GM12878 (cell line): Measurements from ENCODE around the gene APOC1. TPM values are rescaled to one million over a fixed set of nuclear protein-coding genes. Genes with fewer than 3 reads are reported as not detected.

Experiments
- ATF3 ChIP-seq: IDR thresholded peaks from 2 replicates; pipeline ENCODE4 v1.6.1; 2011; ENCODE audit warnings: low read depth, mild to moderate bottlenecking, low read length, moderate library complexity, borderline replicate concordance; ENCODE audit errors: extremely low read depth
- ATF7 ChIP-seq: fragments of 450-650 bp; IDR thresholded peaks from 2 replicates; pipeline ENCODE4 v1.6.1; 2016; ENCODE audit warnings: low read depth, mild to moderate bottlenecking
- CREM ChIP-seq: IDR thresholded peaks from 2 replicates; pipeline ENCODE4 v1.6.1; 2014; ENCODE audit warnings: antibody characterized with exemption, low read depth
- E4F1 ChIP-seq: fragments of 450-650 bp; IDR thresholded peaks from 2 replicates; pipeline ENCODE4 v1.6.1; 2018; ENCODE audit warnings: borderline replicate concordance, mild to moderate bottlenecking; ENCODE audit not compliant: partially characterized antibody
- HDGF ChIP-seq: fragments of 450-650 bp; IDR thresholded peaks from 2 replicates; pipeline ENCODE4 v1.6.1; 2016; ENCODE audit warnings: antibody characterized with exemption
- NFXL1 ChIP-seq: fragments of 450-650 bp; IDR thresholded peaks from 2 replicates; pipeline ENCODE4 v1.6.1; 2017; ENCODE audit warnings: antibody characterized with exemption, mild to moderate bottlenecking, borderline replicate concordance
- NR2F1 ChIP-seq: fragments of 450-650 bp; conservative IDR thresholded peaks from 2 replicates; pipeline ENCODE4 v1.6.1; 2017; ENCODE audit warnings: mild to moderate bottlenecking
- POLR2A ChIP-seq: IDR thresholded peaks from 2 replicates; pipeline ENCODE4 v1.6.1; 2011; ENCODE audit warnings: low read depth, mild to moderate bottlenecking, low read length
- POLR2AphosphoS5 ChIP-seq: IDR thresholded peaks from 2 replicates; pipeline ENCODE4 v1.6.1; 2011; ENCODE audit warnings: mild to moderate bottlenecking, low read length, inconsistent platforms
- RB1 ChIP-seq: fragments of 450-650 bp; formaldehyde crosslinking; IDR thresholded peaks from 2 replicates; pipeline ENCODE4 v1.6.1; 2017; ENCODE audit warnings: mild to moderate bottlenecking, borderline replicate concordance
- RCOR1 ChIP-seq: conservative IDR thresholded peaks from 2 replicates; pipeline ENCODE4 v1.6.1; 2012; ENCODE audit warnings: low read depth, low read length, improper control_type of control experiment
- REST ChIP-seq: IDR thresholded peaks from 2 replicates; pipeline ENCODE4 v1.6.1; 2012; ENCODE audit warnings: mild to moderate bottlenecking, low read depth, low read length
- RUNX3 ChIP-seq: IDR thresholded peaks from 2 replicates; pipeline ENCODE4 v1.6.1; 2012; ENCODE audit warnings: low read length, inconsistent platforms
- SMAD1 ChIP-seq: fragments of 450-650 bp; IDR thresholded peaks from 2 replicates; pipeline ENCODE4 v1.6.1; 2018; ENCODE audit warnings: mild to moderate bottlenecking, low read depth; ENCODE audit not compliant: partially characterized antibody
- STAT1 ChIP-seq: fragments of 450-650 bp; conservative IDR thresholded peaks from 2 replicates; pipeline ENCODE4 v1.6.1; 2014; ENCODE audit warnings: antibody characterized with exemption, mild to moderate bottlenecking
- TCF7 ChIP-seq: IDR thresholded peaks from 2 replicates; pipeline ENCODE4 v1.6.1; 2014; ENCODE audit warnings: antibody characterized with exemption, borderline replicate concordance
- ZBED1 ChIP-seq: IDR thresholded peaks from 2 replicates; pipeline ENCODE4 v1.6.1; 2016; ENCODE audit warnings: borderline replicate concordance
- ZNF207 ChIP-seq: fragments of 450-650 bp; IDR thresholded peaks from 2 replicates; pipeline ENCODE4 v1.6.1; 2014; ENCODE audit warnings: antibody characterized with exemption, mild to moderate bottlenecking, borderline replicate concordance
- polyA plus RNA-seq, 11 experiments: library from polyadenylated mRNA; depleted of rRNA in 4 of 11; unstranded in 6 of 11; stranded (reverse) in 5 of 11; fragments of >200 nt; fragmentation: Nextera tagmentation in 4 of 11; fragmentation: Illumina TruSeq in 1 of 11; extraction: Ambion mirVana in 4 of 11; extraction: Trizol in 1 of 11; gene quantifications; 1 replicate in 1 of 11; 2 replicates in 10 of 11; pipeline versions ENCODE4 v1.2.1 to v1.2.3, GENCODE V29; 2011 to 2016; ENCODE audit warnings: inconsistent platforms in 2 of 11, missing spikeins in 2 of 11, low read depth in 1 of 11
- total RNA-seq, 4 experiments: library from RNA; depleted of rRNA in 3 of 4; stranded (reverse); fragments of >200 nt in 3 of 4; fragmentation: Illumina TruSeq in 1 of 4; extraction: Trizol in 1 of 4; gene quantifications; 2 replicates each; pipeline versions ENCODE4 v1.2.1 to v1.2.3, GENCODE V29; 2013 to 2021

APOC1 gene
- total and polyA plus RNA-seq, 10 of the 15 experiments (the other 5 are each of a cell fraction or from before 2014, with no cell fraction given), result 0.73 to 4.0 (median 2.6) TPM

GRCh38 chr19:44954649-44955504 lies 40.5 kb downstream of the APOC1 start, which contains the start of gene CLPTM1 (continued):
- TF ChIP-seq REST (no peak), RUNX3 (peak; percentile 70), RCOR1 (0 out of 2 replicates have a peak, but pooled peaks have one; percentile 47), ATF3 (no peak), POLR2A (peak; percentile 85), STAT1 (0 out of 2 replicates have a peak, but pooled peaks have one; percentile 96), ATF7 (peak; percentile 85), ZBED1 (peak; percentile 58; the same call in 1 of the 2 replicates), POLR2AphosphoS5 (peak; percentile 77), ZNF207 (peak; percentile 99), TCF7 (no peak), NFXL1 (no peak), CREM (peak; percentile 94), SMAD1 (peak; percentile 48), HDGF (peak; percentile 76), E4F1 (peak; percentile 83), NR2F1 (0 out of 2 replicates have a peak, but pooled peaks have one; percentile 8), RB1 (peak; percentile 46)
- TF ChIP-seq, all 136 proteins: peak for 63
